C4-2B (cell line): ENCODE data around the gene DMAP1.

Experiments used
- H3K27ac ChIP-seq: fragments of 450-650 bp; 2 replicates; pipeline ENCODE4 v1.5.1; 2017
- CTCF ChIP-seq: fragments of 450-650 bp; conservative IDR thresholded peaks from 2 replicates; pipeline ENCODE4 v1.5.1; 2017; ENCODE audit warnings: mild to moderate bottlenecking
- ZFX ChIP-seq: fragments of 450-650 bp; IDR thresholded peaks from 2 replicates; pipeline ENCODE4 v1.6.1; 2017

The DMAP1 gene

GRCh38 chr1:44249543-44249942 lies 36.3 kb downstream of the DMAP1 start:
- TF ChIP-seq ZFX (no peak), CTCF (no peak)

GRCh38 chr1:44250068-44250781 lies 37.0 kb downstream of the DMAP1 start:
- no peak overlapping the region for H3K27ac ChIP-seq
- TF ChIP-seq ZFX (no peak), CTCF (no peak)

More at GRCh38 chr1:44249543-44249942, 36.3 kb downstream of the DMAP1 start:
- no peak overlapping the region for H3K27ac ChIP-seq

- no peak overlapping the region for H3K27ac ChIP-seq
- TF ChIP-seq CTCF (no peak), ZFX (no peak)
Observed at GRCh38 chr1:44251486-44251885, 38.2 kb downstream of the DMAP1 start.

- TF ChIP-seq CTCF (no peak), ZFX (no peak)
- H3K27ac ChIP-seq = no peak overlapping the region
Observed at GRCh38 chr1:44251989-44252671, 38.9 kb downstream of the DMAP1 start.

- H3K27ac ChIP-seq = no peak overlapping the region
- TF ChIP-seq ZFX = no peak
- TF ChIP-seq CTCF = no peak
Observed at GRCh38 chr1:44254392-44254910, 41.2 kb downstream of the DMAP1 start.

GRCh38 chr1:44256762-44257554 lies 43.7 kb downstream of the DMAP1 start:
- TF ChIP-seq CTCF (no peak), ZFX (no peak)
- H3K27ac ChIP-seq = no peak overlapping the region

- TF ChIP-seq CTCF (no peak), ZFX (no peak)
- no peak overlapping the region for H3K27ac ChIP-seq
Observed at GRCh38 chr1:44259090-44259489, 45.8 kb downstream of the DMAP1 start.
